CD4-positive, alpha-beta T cell treated with Interleukin-15 for 4 hours (primary cell): ENCODE results near the gene SGPL1.

Experiments used
- DNase-seq: peaks from one replicate; pipeline ENCODE4 v3.0.0-alpha.2; 2020; ENCODE audit warnings: low spot score

SGPL1 gene

GRCh38 chr10:70885931-70886903 lies 70.5 kb downstream of the SGPL1 start:
- DNase-seq: no peak

- DNase-seq: no peak
These were observed 71.3 kb downstream of the SGPL1 start for GRCh38 chr10:70886921-70887665.

GRCh38 chr10:70887804-70888800 lies 72.4 kb downstream of the SGPL1 start, which contains the start of gene PCBD1:
TSS of gene PCBD1 (minus strand) at chr10:70888565. CDS start at chr10:70888533, 32 bp downstream.
- DNase-seq: peak; percentile 73

GRCh38 chr10:70889291-70889690 lies 73.5 kb downstream of the SGPL1 start:
- DNase-seq: no peak

- DNase-seq: no peak
These were observed 75.2 kb downstream of the SGPL1 start for GRCh38 chr10:70890917-70891431.

- no peak for DNase-seq
These were observed 75.9 kb downstream of the SGPL1 start for GRCh38 chr10:70891627-70892026.

GRCh38 chr10:70892631-70893030 lies 76.9 kb downstream of the SGPL1 start:
- DNase-seq: no peak

GRCh38 chr10:70893227-70894006 lies 77.7 kb downstream of the SGPL1 start:
- DNase-seq: no peak

- no peak for DNase-seq
These were observed 78.7 kb downstream of the SGPL1 start for GRCh38 chr10:70894416-70894815.

- DNase-seq: no peak
These were observed 80.8 kb downstream of the SGPL1 start for GRCh38 chr10:70896551-70896950.

GRCh38 chr10:70898687-70899086 lies 82.9 kb downstream of the SGPL1 start:
- DNase-seq: no peak

GRCh38 chr10:70899096-70899495 lies 83.3 kb downstream of the SGPL1 start:
- no peak for DNase-seq

GRCh38 chr10:70901276-70901878 lies 85.6 kb downstream of the SGPL1 start:
- no peak for DNase-seq

- DNase-seq: no peak
These were observed 87.0 kb downstream of the SGPL1 start for GRCh38 chr10:70902661-70903261.

GRCh38 chr10:70903262-70903921 lies 87.6 kb downstream of the SGPL1 start:
- peak; percentile 21 for DNase-seq

- no peak for DNase-seq
These were observed 89.6 kb downstream of the SGPL1 start for GRCh38 chr10:70905071-70906021.

GRCh38 chr10:70906031-70906783 lies 90.5 kb downstream of the SGPL1 start:
- DNase-seq: no peak
